Neural progenitor cell (in vitro differentiated cells): ENCODE data around the gene CNTN5. TPM values are rescaled to one million over a fixed set of nuclear protein-coding genes. Genes with fewer than 3 reads are reported as not detected.

Source experiments
- DNase-seq: peaks from one replicate; pipeline ENCODE4 v3.0.0-alpha.2; 2016; ENCODE audit warnings: low spot score
- H2AFZ ChIP-seq: fragments of 200-600 bp; sonication (generic); replicated peaks from 2 replicates; pipeline ENCODE4 v1.6.1; 2016; ENCODE audit warnings: antibody characterized with exemption
- H3F3A ChIP-seq: fragments of 200-600 bp; sonication (generic); 2 replicates; pipeline ENCODE4 v1.6.1; 2016; ENCODE audit warnings: antibody characterized with exemption, low read depth
- H3K27ac ChIP-seq: fragments of 200-600 bp; sonication (generic); 2 replicates; pipeline ENCODE4 v1.5.1; 2016; ENCODE audit warnings: mild to moderate bottlenecking
- H3K27me3 ChIP-seq: fragments of 200-600 bp; sonication (generic); 2 replicates; pipeline ENCODE4 v1.6.1; 2016; ENCODE audit warnings: mild to moderate bottlenecking, moderate library complexity
- H3K36me3 ChIP-seq: fragments of 200-600 bp; sonication (generic); 2 replicates; pipeline ENCODE4 v1.5.1; 2016
- H3K4me1 ChIP-seq: fragments of 200-600 bp; sonication (generic); 2 replicates; pipeline ENCODE4 v1.6.1; 2016; ENCODE audit warnings: mixed run types
- H3K4me2 ChIP-seq: fragments of 200-600 bp; sonication (generic); 2 replicates; pipeline ENCODE4 v1.6.1; 2016
- H3K4me3 ChIP-seq: fragments of 200-600 bp; sonication (generic); 2 replicates; pipeline ENCODE4 v1.5.1; 2016
- H3K79me2 ChIP-seq: fragments of 200-600 bp; sonication (generic); 2 replicates; pipeline ENCODE4 v1.6.1; 2016; ENCODE audit warnings: low read depth
- H3K9ac ChIP-seq: fragments of 200-600 bp; sonication (generic); 2 replicates; pipeline ENCODE4 v1.6.1; 2016
- H3K9me3 ChIP-seq: fragments of 200-600 bp; sonication (generic); 2 replicates; pipeline ENCODE4 v1.5.1; 2016; ENCODE audit warnings: low read depth
- H4K20me1 ChIP-seq: fragments of 200-600 bp; sonication (generic); 2 replicates; pipeline ENCODE4 v1.6.1; 2016; ENCODE audit warnings: low read depth
- H3K27ac Mint-ChIP-seq: 3 replicates; pipeline ENCODE4 v1.8.0; 2021; ENCODE audit warnings: mixed read lengths
- H3K27me3 Mint-ChIP-seq: 2 replicates; pipeline ENCODE4 v1.8.0; 2022; ENCODE audit warnings: low read depth, mild to moderate bottlenecking, inconsistent platforms, moderate library complexity, mixed read lengths; ENCODE audit not compliant: insufficient read depth
- H3K36me3 Mint-ChIP-seq: 3 replicates; pipeline ENCODE4 v1.8.0; 2021; ENCODE audit warnings: mixed read lengths
- H3K4me1 Mint-ChIP-seq: 3 replicates; pipeline ENCODE4 v1.8.0; 2021; ENCODE audit warnings: mixed read lengths
- H3K4me3 Mint-ChIP-seq: 3 replicates; pipeline ENCODE4 v1.8.0; 2021; ENCODE audit warnings: mild to moderate bottlenecking, moderate library complexity, mixed read lengths
- H3K9me3 Mint-ChIP-seq: 3 replicates; pipeline ENCODE4 v1.8.0; 2020; ENCODE audit warnings: mixed read lengths
- CTCF ChIP-seq: fragments of 200-600 bp; sonication (generic); IDR thresholded peaks from 2 replicates; pipeline ENCODE4 v1.5.1; 2017; ENCODE audit warnings: antibody characterized with exemption, mild to moderate bottlenecking
- EZH2 ChIP-seq: fragments of 200-600 bp; sonication (generic); IDR thresholded peaks from 2 replicates; pipeline ENCODE4 v1.6.1; 2017; ENCODE audit warnings: antibody characterized with exemption, mild to moderate bottlenecking, moderate library complexity
- EZH2phosphoT487 ChIP-seq: fragments of 200-600 bp; sonication (generic); IDR thresholded peaks from 2 replicates; pipeline ENCODE4 v1.6.1; 2017; ENCODE audit warnings: antibody characterized with exemption
- total RNA-seq: library from RNA; depleted of rRNA; stranded (reverse); fragments of >200 nt; gene quantifications from 2 replicates; pipeline ENCODE4 v1.2.3, GENCODE V29; 2015; ENCODE audit warnings: low replicate concordance

CNTN5 gene
- total RNA-seq, 1 donor from 2014 or later, result 0.19 TPM

- Mint-ChIP-seq H3K27ac (no peak overlapping the region), H3K36me3 (no peaks in the 10 kb centered on the region), H3K9me3 (no peaks in the 10 kb centered on the region), H3K27me3 (no peaks in the 10 kb centered on the region), H3K4me1 (no peaks in the 10 kb centered on the region), H3K4me3 (no peak overlapping the region)
- H3K9ac ChIP-seq, result no peak overlapping the region
- no peaks in the 10 kb centered on the region for H3K4me1 ChIP-seq
- no peaks in the 10 kb centered on the region for H3K36me3 ChIP-seq
- no peaks in the 10 kb centered on the region for H3K9me3 ChIP-seq
- H3K4me2 ChIP-seq, result no peak overlapping the region
- DNase-seq, result no peak
- H3F3A ChIP-seq, result no peaks in the 10 kb centered on the region
- TF ChIP-seq EZH2 (no peak), CTCF (no peak), EZH2phosphoT487 (no peak)
- no peak overlapping the region for H2AFZ ChIP-seq
- no peaks in the 10 kb centered on the region for H4K20me1 ChIP-seq
- no peak overlapping the region for H3K4me3 ChIP-seq
- no peak overlapping the region for H3K27ac ChIP-seq
- H3K79me2 ChIP-seq, result no peaks in the 10 kb centered on the region
- no peaks in the 10 kb centered on the region for H3K27me3 ChIP-seq
Observed at GRCh38 chr11:99170591-99170990, 149.8 kb downstream of the CNTN5 start.

- no peaks in the 10 kb centered on the region for H3K27me3 Mint-ChIP-seq
Observed at GRCh38 chr11:99171330-99171729, 150.6 kb downstream of the CNTN5 start.

GRCh38 chr11:99176430-99176829 lies 155.7 kb downstream of the CNTN5 start:
- DNase-seq, result no peak
- H3K4me1 ChIP-seq, result no peaks in the 10 kb centered on the region
- no peaks in the 10 kb centered on the region for H3F3A ChIP-seq
- no peak overlapping the region for H3K27ac ChIP-seq
- TF ChIP-seq EZH2phosphoT487 (no peak), EZH2 (no peak), CTCF (no peak)
- peaks cover 4% of the 10 kb centered on the region for H3K4me1 Mint-ChIP-seq
- no peaks in the 10 kb centered on the region for H3K9me3 ChIP-seq
- H3K4me3 Mint-ChIP-seq, result no peak overlapping the region
- H3K79me2 ChIP-seq, result no peaks in the 10 kb centered on the region
- no peaks in the 10 kb centered on the region for H4K20me1 ChIP-seq
- peaks cover 6% of the 10 kb centered on the region for H3K27me3 Mint-ChIP-seq
- H3K4me3 ChIP-seq, result no peak overlapping the region
- no peaks in the 10 kb centered on the region for H3K27me3 ChIP-seq
- H3K27ac Mint-ChIP-seq, result no peak overlapping the region
- no peak overlapping the region for H3K9ac ChIP-seq
- H2AFZ ChIP-seq, result no peak overlapping the region
- H3K36me3 ChIP-seq, result no peaks in the 10 kb centered on the region
- H3K36me3 Mint-ChIP-seq, result no peaks in the 10 kb centered on the region
- no peaks in the 10 kb centered on the region for H3K9me3 Mint-ChIP-seq
- H3K4me2 ChIP-seq, result no peak overlapping the region

More at GRCh38 chr11:99171330-99171729, 150.6 kb downstream of the CNTN5 start:
- no peaks in the 10 kb centered on the region for H3K27me3 ChIP-seq
- H3K36me3 ChIP-seq, result no peaks in the 10 kb centered on the region
- H3K9me3 Mint-ChIP-seq, result no peaks in the 10 kb centered on the region
- H3K4me3 ChIP-seq, result no peak overlapping the region
- H4K20me1 ChIP-seq, result no peaks in the 10 kb centered on the region
- H3F3A ChIP-seq, result no peaks in the 10 kb centered on the region
- TF ChIP-seq CTCF, result no peak
- TF ChIP-seq EZH2phosphoT487, result no peak
- no peak for TF ChIP-seq EZH2
- H3K4me3 Mint-ChIP-seq, result no peak overlapping the region
- DNase-seq, result no peak
- no peak overlapping the region for H3K27ac ChIP-seq
- no peaks in the 10 kb centered on the region for H3K36me3 Mint-ChIP-seq
- H3K9ac ChIP-seq, result no peak overlapping the region
- H3K79me2 ChIP-seq, result no peaks in the 10 kb centered on the region
- H3K4me2 ChIP-seq, result no peak overlapping the region
- H3K9me3 ChIP-seq, result no peaks in the 10 kb centered on the region
- no peak overlapping the region for H3K27ac Mint-ChIP-seq
- no peaks in the 10 kb centered on the region for H3K4me1 Mint-ChIP-seq
- no peaks in the 10 kb centered on the region for H3K4me1 ChIP-seq
- no peak overlapping the region for H2AFZ ChIP-seq

- no peaks in the 10 kb centered on the region for H3K36me3 Mint-ChIP-seq
- H3K4me1 ChIP-seq, result no peaks in the 10 kb centered on the region
- TF ChIP-seq CTCF, result no peak
- no peak for TF ChIP-seq EZH2phosphoT487
- TF ChIP-seq EZH2, result no peak
Observed at GRCh38 chr11:99177446-99177845, 156.7 kb downstream of the CNTN5 start.

More at GRCh38 chr11:99177446-99177845, 156.7 kb downstream of the CNTN5 start:
- Histone ChIP-seq H4K20me1 (no peaks in the 10 kb centered on the region), H3K4me2 (no peak overlapping the region), H3K9ac (no peak overlapping the region), H3K79me2 (no peaks in the 10 kb centered on the region), H3K27ac (no peak overlapping the region), H3K4me3 (no peak overlapping the region), H3F3A (no peaks in the 10 kb centered on the region), H3K27me3 (no peaks in the 10 kb centered on the region), H3K36me3 (no peaks in the 10 kb centered on the region), H3K9me3 (no peaks in the 10 kb centered on the region), H2AFZ (no peak overlapping the region)
- H3K27me3 Mint-ChIP-seq, result peaks cover 6% of the 10 kb centered on the region
- no peak overlapping the region for H3K27ac Mint-ChIP-seq
- H3K9me3 Mint-ChIP-seq, result no peaks in the 10 kb centered on the region
- H3K4me1 Mint-ChIP-seq, result peaks cover 4% of the 10 kb centered on the region
- H3K4me3 Mint-ChIP-seq, result no peak overlapping the region
- DNase-seq, result no peak
